ENCODE results near the gene SERPINA3.
"Not testable (repeated sequence)": the region's sequence is repeated elsewhere in the genome, so short reads cannot be mapped to it uniquely, and the experiment has no call there.

The SERPINA3 gene

GRCh38 chr14:94637814-94638213, 25.6 kb downstream of the SERPINA3 start:
- H3K4me3 ChIP-seq (ENCODE audit: low read length); H3K4me1 ChIP-seq (ENCODE audit: control insufficient read depth, insufficient read depth, low read length); H3K9ac ChIP-seq (ENCODE audit: low read length); H3K9me3 ChIP-seq (ENCODE audit: control insufficient read depth, low read length); H3K36me3 ChIP-seq (ENCODE audit: control insufficient read depth, insufficient read depth, low read length, severe bottlenecking); DNase-seq (ENCODE audit: low read depth): not testable (repeated sequence)
- H3K27me3 ChIP-seq (replicated peaks; ENCODE audit: control insufficient read depth, insufficient read depth, low read length), result peaks cover 13% of the 10 kb centered on the region

DNA sequence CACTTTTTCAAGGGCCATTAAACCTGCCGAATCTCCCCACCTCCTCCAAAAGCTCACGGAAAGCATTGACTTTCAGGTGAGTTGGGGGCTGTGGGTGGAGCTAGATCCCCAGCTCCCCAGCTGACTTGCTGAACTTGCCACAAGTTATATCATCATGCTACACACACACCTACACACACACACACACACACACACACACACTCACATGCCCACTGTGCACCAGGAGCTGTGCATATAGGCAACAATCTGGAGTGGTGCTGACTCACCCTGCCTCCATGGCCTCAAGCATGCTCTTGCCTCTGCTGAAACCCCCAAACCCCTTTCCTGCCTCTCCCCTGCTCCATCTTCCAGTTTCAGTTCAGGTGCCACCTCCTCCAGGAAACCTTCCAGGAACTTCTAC, 26.1 kb downstream of the SERPINA3 start:
- H3K4me1 ChIP-seq (ENCODE audit: control insufficient read depth, insufficient read depth, low read length), result no peaks in the 10 kb centered on the region
- no peaks in the 10 kb centered on the region for H3K36me3 ChIP-seq (ENCODE audit: control insufficient read depth, insufficient read depth, low read length, severe bottlenecking)
- no peaks in the 10 kb centered on the region for H3K9me3 ChIP-seq (ENCODE audit: control insufficient read depth, low read length)
- no peak overlapping the region for H3K9ac ChIP-seq (ENCODE audit: low read length)
- H3K27me3 ChIP-seq (replicated peaks; ENCODE audit: control insufficient read depth, insufficient read depth, low read length), result peaks cover 8% of the 10 kb centered on the region
- DNase-seq (ENCODE audit: low read depth), result no peak
- H3K4me3 ChIP-seq (ENCODE audit: low read length), result no peak overlapping the region

GRCh38 chr14:94638961-94639817, 27.0 kb downstream of the SERPINA3 start:
- Histone ChIP-seq H3K9me3 (ENCODE audit: control insufficient read depth, low read length) (no peaks in the 10 kb centered on the region), H3K36me3 (ENCODE audit: control insufficient read depth, insufficient read depth, low read length, severe bottlenecking) (no peaks in the 10 kb centered on the region), H3K27me3 (replicated peaks; ENCODE audit: control insufficient read depth, insufficient read depth, low read length) (peaks cover under 1% of the 10 kb centered on the region), H3K4me1 (ENCODE audit: control insufficient read depth, insufficient read depth, low read length) (no peaks in the 10 kb centered on the region), H3K4me3 (ENCODE audit: low read length) (no peak overlapping the region), H3K9ac (ENCODE audit: low read length) (no peak overlapping the region)
- DNase-seq (ENCODE audit: low read depth), result no peak

DNA sequence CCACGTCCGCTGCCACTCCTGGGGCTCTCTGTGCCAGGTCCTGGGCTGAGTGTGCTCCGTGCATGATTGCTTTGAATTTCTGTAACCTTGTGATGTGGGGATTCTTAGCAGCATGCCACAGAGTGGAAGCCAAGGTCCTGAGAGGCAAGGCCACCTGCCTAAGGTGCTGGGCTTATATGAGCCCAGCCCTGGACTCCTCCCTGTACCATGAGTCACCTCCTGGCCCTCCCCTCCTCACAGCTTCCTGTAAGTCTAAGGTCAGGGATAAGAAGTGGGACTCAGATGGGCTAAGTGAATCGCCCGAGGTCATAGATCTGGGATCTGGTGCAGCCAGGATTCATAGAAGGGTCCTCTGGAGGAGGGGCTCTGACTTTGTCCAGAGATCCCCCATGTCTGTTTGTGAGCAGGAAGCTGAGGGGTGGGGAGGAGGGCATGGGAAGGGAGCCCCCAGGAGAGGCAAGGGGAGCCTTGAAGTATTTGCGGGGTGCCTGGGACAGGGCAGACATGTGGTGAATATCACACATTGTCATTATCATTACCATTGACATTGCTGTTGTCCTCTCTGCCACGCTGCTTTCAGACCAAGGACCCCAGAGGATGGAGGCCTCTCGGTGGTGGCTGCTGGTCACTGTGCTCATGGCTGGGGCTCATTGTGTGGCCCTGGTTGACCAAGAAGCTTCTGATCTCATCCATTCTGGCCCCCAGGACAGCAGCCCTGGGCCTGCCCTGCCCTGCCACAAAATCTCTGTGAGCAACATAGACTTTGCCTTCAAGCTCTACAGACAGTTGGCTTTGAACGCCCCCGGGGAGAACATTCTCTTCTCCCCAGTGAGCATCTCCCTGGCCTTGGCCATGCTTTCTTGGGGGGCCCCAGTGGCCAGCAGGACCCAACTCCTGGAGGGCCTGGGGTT, 28.8 kb downstream of the SERPINA3 start:
- Histone ChIP-seq H3K9me3 (ENCODE audit: control insufficient read depth, low read length) (no peaks in the 10 kb centered on the region), H3K36me3 (ENCODE audit: control insufficient read depth, insufficient read depth, low read length, severe bottlenecking) (no peaks in the 10 kb centered on the region), H3K4me3 (ENCODE audit: low read length) (no peak overlapping the region), H3K4me1 (ENCODE audit: control insufficient read depth, insufficient read depth, low read length) (no peaks in the 10 kb centered on the region), H3K27me3 (replicated peaks; ENCODE audit: control insufficient read depth, insufficient read depth, low read length) (no peaks in the 10 kb centered on the region), H3K9ac (ENCODE audit: low read length) (no peak overlapping the region)
- DNase-seq (ENCODE audit: low read depth), result no peak

DNA sequence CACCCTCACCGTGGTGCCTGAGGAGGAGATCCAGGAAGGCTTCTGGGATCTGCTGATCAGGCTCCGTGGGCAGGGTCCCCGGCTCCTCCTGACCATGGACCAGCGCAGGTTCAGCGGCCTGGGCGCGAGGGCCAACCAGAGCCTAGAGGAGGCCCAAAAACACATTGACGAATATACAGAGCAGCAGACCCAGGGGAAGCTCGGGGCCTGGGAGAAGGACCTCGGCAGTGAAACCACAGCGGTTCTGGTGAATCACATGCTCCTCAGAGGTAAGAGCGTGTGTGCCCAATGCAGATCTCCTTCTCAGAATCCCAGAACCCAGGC, 29.4 kb downstream of the SERPINA3 start:
- no peaks in the 10 kb centered on the region for H3K9me3 ChIP-seq (ENCODE audit: control insufficient read depth, low read length)
- no peaks in the 10 kb centered on the region for H3K27me3 ChIP-seq (replicated peaks; ENCODE audit: control insufficient read depth, insufficient read depth, low read length)
- no peaks in the 10 kb centered on the region for H3K36me3 ChIP-seq (ENCODE audit: control insufficient read depth, insufficient read depth, low read length, severe bottlenecking)
- no peak overlapping the region for H3K4me3 ChIP-seq (ENCODE audit: low read length)
- no peak overlapping the region for H3K9ac ChIP-seq (ENCODE audit: low read length)
- H3K4me1 ChIP-seq (ENCODE audit: control insufficient read depth, insufficient read depth, low read length), result no peaks in the 10 kb centered on the region
- no peak for DNase-seq (ENCODE audit: low read depth)

DNA sequence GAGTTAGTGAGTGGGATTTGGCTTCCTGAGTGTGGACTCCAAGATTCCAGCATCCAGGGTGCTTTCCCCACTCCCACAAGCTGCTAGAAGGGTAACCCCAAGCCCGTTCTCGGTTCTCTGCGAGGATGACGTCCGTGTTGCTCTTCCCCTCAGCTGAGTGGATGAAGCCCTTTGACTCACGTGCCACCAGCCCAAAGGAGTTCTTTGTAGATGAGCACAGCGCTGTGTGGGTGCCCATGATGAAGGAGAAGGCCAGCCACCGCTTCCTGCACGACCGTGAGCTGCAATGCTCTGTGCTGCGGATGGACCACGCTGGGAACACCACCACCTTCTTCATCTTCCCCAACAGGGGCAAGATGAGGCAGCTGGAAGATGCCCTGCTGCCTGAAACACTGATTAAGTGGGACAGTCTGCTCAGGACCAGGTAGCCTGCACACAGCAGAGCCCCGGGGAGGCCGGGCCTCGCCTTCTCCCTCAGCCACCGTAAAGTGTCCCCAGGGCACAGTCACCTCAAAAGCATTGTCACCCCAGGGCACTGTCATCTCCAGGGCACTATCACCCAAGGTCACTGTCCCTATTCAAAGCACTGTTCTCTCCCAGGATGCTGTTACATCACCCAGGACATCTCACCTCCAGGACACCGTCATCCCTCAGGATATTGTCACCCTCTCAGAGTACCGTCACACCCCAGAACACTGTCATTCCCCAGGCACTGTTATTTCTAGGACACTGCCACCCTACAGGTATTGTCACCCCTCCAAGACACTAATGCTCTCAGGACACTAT, 31.3 kb downstream of the SERPINA3 start:
- no peaks in the 10 kb centered on the region for H3K36me3 ChIP-seq (ENCODE audit: control insufficient read depth, insufficient read depth, low read length, severe bottlenecking)
- DNase-seq (ENCODE audit: low read depth), result no peak
- no peak overlapping the region for H3K9ac ChIP-seq (ENCODE audit: low read length)
- no peak overlapping the region for H3K4me3 ChIP-seq (ENCODE audit: low read length)
- H3K4me1 ChIP-seq (ENCODE audit: control insufficient read depth, insufficient read depth, low read length), result no peaks in the 10 kb centered on the region
- peaks cover 3% of the 10 kb centered on the region for H3K9me3 ChIP-seq (ENCODE audit: control insufficient read depth, low read length)
- no peaks in the 10 kb centered on the region for H3K27me3 ChIP-seq (replicated peaks; ENCODE audit: control insufficient read depth, insufficient read depth, low read length)

DNA sequence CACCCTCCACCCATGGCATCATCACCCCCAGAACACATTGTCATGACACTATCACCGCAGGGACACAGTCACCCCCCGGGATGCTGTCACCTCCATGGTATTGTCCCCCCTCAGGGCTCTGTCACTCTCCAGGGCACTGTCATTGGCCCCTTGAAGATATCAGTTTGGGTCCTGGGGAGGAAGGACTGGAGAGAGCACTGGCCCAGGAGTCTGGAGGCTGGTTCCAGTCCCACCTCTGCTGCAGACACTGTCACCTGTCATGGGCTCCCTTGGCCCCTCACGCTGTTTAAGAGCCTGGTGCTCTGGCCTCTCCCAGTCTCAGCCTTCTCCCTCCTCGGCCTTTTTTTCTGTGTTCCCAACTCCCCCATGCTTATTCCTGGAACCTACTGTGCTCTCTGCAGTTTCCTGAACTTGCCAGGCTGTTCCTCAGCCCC, 31.9 kb downstream of the SERPINA3 start:
- Histone ChIP-seq H3K27me3 (replicated peaks; ENCODE audit: control insufficient read depth, insufficient read depth, low read length) (no peaks in the 10 kb centered on the region), H3K4me1 (ENCODE audit: control insufficient read depth, insufficient read depth, low read length) (no peaks in the 10 kb centered on the region), H3K4me3 (ENCODE audit: low read length) (no peak overlapping the region), H3K9ac (ENCODE audit: low read length) (no peak overlapping the region), H3K36me3 (ENCODE audit: control insufficient read depth, insufficient read depth, low read length, severe bottlenecking) (no peaks in the 10 kb centered on the region), H3K9me3 (ENCODE audit: control insufficient read depth, low read length) (peaks cover 9% of the 10 kb centered on the region)
- no peak for DNase-seq (ENCODE audit: low read depth)

GRCh38 chr14:94646066-94646465, 33.9 kb downstream of the SERPINA3 start:
- Histone ChIP-seq H3K36me3 (ENCODE audit: control insufficient read depth, insufficient read depth, low read length, severe bottlenecking) (no peaks in the 10 kb centered on the region), H3K4me1 (ENCODE audit: control insufficient read depth, insufficient read depth, low read length) (no peaks in the 10 kb centered on the region), H3K27me3 (replicated peaks; ENCODE audit: control insufficient read depth, insufficient read depth, low read length) (no peaks in the 10 kb centered on the region), H3K9ac (ENCODE audit: low read length) (no peak overlapping the region), H3K9me3 (ENCODE audit: control insufficient read depth, low read length) (peaks cover 14% of the 10 kb centered on the region), H3K4me3 (ENCODE audit: low read length) (no peak overlapping the region)
- DNase-seq (ENCODE audit: low read depth), result no peak

DNA sequence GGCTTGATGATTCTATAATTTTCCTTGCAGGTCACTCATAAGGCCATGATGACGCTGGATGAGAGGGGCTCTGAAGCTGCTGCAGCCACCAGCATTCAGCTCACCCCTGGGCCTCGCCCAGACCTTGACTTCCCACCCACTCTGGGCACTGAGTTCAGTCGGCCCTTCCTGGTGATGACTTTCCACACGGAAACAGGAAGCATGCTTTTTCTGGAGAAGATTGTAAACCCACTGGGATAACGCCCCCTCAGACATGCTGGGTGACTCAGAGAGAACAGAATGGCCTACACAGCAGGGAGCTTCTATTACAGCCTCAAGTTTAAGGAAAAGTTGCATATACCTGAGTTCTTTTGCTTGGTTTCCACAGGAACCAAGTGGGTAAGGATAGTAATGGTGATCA, 34.3 kb downstream of the SERPINA3 start:
- H3K4me1 ChIP-seq (ENCODE audit: control insufficient read depth, insufficient read depth, low read length), result no peaks in the 10 kb centered on the region
- peak; percentile 48 for DNase-seq (ENCODE audit: low read depth)
- no peak overlapping the region for H3K9ac ChIP-seq (ENCODE audit: low read length)
- no peaks in the 10 kb centered on the region for H3K27me3 ChIP-seq (replicated peaks; ENCODE audit: control insufficient read depth, insufficient read depth, low read length)
- H3K9me3 ChIP-seq (ENCODE audit: control insufficient read depth, low read length), result peaks cover 14% of the 10 kb centered on the region
- H3K36me3 ChIP-seq (ENCODE audit: control insufficient read depth, insufficient read depth, low read length, severe bottlenecking), result no peaks in the 10 kb centered on the region
- H3K4me3 ChIP-seq (ENCODE audit: low read length), result no peak overlapping the region

DNA sequence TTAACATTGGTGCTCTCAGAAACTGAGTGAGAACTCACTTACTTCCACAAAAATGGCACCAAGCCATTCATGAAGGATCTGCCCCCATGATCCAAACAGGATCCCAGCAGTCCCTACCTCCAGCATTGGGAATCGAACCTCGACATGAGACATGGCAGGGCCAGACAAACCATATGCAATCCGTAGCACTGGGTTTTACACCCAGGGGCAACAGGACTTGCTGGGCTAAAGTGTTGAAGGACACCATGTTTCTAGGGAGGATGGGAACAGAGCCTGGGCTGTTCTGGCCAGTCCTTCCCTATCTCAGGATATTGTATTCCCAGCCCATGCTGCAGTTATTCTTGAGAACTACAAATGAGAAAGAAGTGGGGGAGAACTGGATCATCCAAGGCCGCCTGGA, 36.6 kb downstream of the SERPINA3 start:
- H3K9ac ChIP-seq (ENCODE audit: low read length), result no peak overlapping the region
- peaks cover 14% of the 10 kb centered on the region for H3K9me3 ChIP-seq (ENCODE audit: control insufficient read depth, low read length)
- DNase-seq (ENCODE audit: low read depth), result no peak
- no peaks in the 10 kb centered on the region for H3K36me3 ChIP-seq (ENCODE audit: control insufficient read depth, insufficient read depth, low read length, severe bottlenecking)
- H3K4me1 ChIP-seq (ENCODE audit: control insufficient read depth, insufficient read depth, low read length), result no peaks in the 10 kb centered on the region
- H3K27me3 ChIP-seq (replicated peaks; ENCODE audit: control insufficient read depth, insufficient read depth, low read length), result no peaks in the 10 kb centered on the region
- H3K4me3 ChIP-seq (ENCODE audit: low read length), result no peak overlapping the region

Measured in adipocyte (in vitro differentiated cells).